Lower lobe of right lung (tissue), 2 donors: ENCODE results near the gene RTN4R. TPM values are rescaled to one million over a fixed set of nuclear protein-coding genes. Genes with fewer than 3 reads are reported as not detected.

Experiments used
- ATAC-seq, 2 donors: fragments of 200-7000 bp; cut with Tn5 transposase; one replicate each; pipeline ENCODE4 v1.9.1; 2020 to 2022; ENCODE audit warnings: mild to moderate bottlenecking in 2 of 2, moderate library complexity in 2 of 2
- DNase-seq: peaks from one replicate; pipeline ENCODE4 v3.0.0-alpha.2; 2020
- H3K27ac ChIP-seq: fragments of 200-600 bp; one replicate; pipeline ENCODE4 v1.8.0; 2022
- H3K27me3 ChIP-seq: fragments of 200-600 bp; one replicate; pipeline ENCODE4 v1.8.0; 2022; ENCODE audit warnings: low read depth
- H3K36me3 ChIP-seq: fragments of 200-600 bp; one replicate; pipeline ENCODE4 v1.8.0; 2022; ENCODE audit warnings: mild to moderate bottlenecking
- H3K4me1 ChIP-seq: fragments of 200-600 bp; one replicate; pipeline ENCODE4 v1.8.0; 2022
- H3K4me3 ChIP-seq: fragments of 200-600 bp; one replicate; pipeline ENCODE4 v1.8.0; 2022; ENCODE audit warnings: mild to moderate bottlenecking
- H3K9me3 ChIP-seq: fragments of 200-600 bp; one replicate; pipeline ENCODE4 v1.8.0; 2022
- intact Hi-C: fragments of 100-400 bp; cut with DNase I; formaldehyde crosslinking; loops from one replicate; pipeline ENCODE4 v1.11.0; 2022
- total RNA-seq: library from RNA; stranded (reverse); fragmentation: NEBNext Ultra II Directional; extraction: Animal tissue kit (Norgen Biotek cat#: 25700); gene quantifications from one replicate; pipeline ENCODE4 v1.2.1, GENCODE V29; 2021
- TF ChIP-seq, protein P1 (sequence below): fragments of 200-600 bp; IDR thresholded peaks from one replicate; pipeline ENCODE4 v1.8.0; 2022; ENCODE audit warnings: antibody characterized with exemption, mild to moderate bottlenecking
- donor health status: DM: no; HTN: yes; CAD: no; lungs with severe emphysema.

RTN4R gene
- total RNA-seq, 1 donor from 2014 or later: 9.6 TPM

DNA sequence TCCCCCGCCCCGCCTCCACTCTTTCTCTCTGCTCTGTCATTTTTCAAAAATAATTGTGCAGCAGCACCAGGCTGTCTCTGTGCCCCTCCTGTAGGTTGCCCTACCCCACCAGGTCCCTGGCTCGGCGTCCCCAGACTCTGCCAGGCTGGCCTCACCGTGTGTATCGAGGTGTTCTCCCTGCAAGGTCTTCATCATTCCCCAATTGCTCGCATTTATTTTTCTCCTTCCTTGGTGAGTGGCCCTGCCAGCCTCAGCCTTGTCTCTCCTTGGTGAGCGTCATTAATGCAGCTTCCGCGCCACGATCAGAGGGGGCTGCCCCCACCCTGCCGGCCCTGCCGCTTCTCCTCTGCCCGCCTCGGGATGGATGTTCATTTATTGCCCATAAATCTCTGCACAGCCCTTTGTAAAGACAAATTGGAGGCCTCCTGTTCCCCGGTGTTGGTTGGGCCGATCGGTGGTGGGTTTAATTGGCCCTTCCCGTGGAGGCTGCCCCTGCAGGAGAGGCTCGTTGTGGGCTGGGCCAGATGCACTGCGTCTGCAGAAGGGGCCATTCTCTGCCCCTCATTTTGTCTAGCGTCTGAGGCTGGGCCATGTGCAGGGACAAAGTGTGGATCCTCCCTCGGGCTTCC lies 33.2 kb downstream of the RTN4R start:
- Histone ChIP-seq H3K27me3 (no peaks in the 10 kb centered on the region), H3K27ac (no peak overlapping the region), H3K4me3 (no peak overlapping the region), H3K4me1 (peaks cover 27% of the 10 kb centered on the region), H3K9me3 (no peaks in the 10 kb centered on the region), H3K36me3 (no peaks in the 10 kb centered on the region)
- TF ChIP-seq, protein P1, sequence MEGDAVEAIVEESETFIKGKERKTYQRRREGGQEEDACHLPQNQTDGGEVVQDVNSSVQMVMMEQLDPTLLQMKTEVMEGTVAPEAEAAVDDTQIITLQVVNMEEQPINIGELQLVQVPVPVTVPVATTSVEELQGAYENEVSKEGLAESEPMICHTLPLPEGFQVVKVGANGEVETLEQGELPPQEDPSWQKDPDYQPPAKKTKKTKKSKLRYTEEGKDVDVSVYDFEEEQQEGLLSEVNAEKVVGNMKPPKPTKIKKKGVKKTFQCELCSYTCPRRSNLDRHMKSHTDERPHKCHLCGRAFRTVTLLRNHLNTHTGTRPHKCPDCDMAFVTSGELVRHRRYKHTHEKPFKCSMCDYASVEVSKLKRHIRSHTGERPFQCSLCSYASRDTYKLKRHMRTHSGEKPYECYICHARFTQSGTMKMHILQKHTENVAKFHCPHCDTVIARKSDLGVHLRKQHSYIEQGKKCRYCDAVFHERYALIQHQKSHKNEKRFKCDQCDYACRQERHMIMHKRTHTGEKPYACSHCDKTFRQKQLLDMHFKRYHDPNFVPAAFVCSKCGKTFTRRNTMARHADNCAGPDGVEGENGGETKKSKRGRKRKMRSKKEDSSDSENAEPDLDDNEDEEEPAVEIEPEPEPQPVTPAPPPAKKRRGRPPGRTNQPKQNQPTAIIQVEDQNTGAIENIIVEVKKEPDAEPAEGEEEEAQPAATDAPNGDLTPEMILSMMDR: no peak
- no peak for DNase-seq
- no peak for ATAC-seq
- intact Hi-C loops: no loop called here

DNA sequence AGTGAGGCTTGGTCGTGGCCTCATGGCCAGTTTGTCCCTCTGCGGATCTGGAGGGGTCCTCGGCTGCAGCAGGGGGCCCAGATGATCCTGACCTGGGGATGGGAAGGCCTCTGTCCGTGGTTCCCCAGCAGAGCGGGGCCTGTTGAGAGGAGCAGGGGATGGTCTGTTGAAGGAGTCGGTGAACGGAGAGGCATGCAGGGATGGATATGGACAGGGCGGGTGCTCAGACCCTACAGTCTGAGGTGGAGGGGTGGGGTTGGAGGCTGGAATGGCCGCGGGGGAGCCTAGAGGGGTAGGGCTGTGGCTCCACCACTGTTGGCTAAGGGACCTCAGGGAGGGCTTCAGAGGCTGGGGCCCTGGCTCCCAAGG lies 33.8 kb downstream of the RTN4R start:
- Histone ChIP-seq H3K27me3 (no peaks in the 10 kb centered on the region), H3K36me3 (no peaks in the 10 kb centered on the region), H3K4me3 (no peak overlapping the region), H3K9me3 (no peaks in the 10 kb centered on the region), H3K27ac (no peak overlapping the region), H3K4me1 (peaks cover 21% of the 10 kb centered on the region)
- TF ChIP-seq, protein P1: no peak
- DNase-seq (no peak), ATAC-seq (no peak)
- intact Hi-C loops: no loop called here

DNA sequence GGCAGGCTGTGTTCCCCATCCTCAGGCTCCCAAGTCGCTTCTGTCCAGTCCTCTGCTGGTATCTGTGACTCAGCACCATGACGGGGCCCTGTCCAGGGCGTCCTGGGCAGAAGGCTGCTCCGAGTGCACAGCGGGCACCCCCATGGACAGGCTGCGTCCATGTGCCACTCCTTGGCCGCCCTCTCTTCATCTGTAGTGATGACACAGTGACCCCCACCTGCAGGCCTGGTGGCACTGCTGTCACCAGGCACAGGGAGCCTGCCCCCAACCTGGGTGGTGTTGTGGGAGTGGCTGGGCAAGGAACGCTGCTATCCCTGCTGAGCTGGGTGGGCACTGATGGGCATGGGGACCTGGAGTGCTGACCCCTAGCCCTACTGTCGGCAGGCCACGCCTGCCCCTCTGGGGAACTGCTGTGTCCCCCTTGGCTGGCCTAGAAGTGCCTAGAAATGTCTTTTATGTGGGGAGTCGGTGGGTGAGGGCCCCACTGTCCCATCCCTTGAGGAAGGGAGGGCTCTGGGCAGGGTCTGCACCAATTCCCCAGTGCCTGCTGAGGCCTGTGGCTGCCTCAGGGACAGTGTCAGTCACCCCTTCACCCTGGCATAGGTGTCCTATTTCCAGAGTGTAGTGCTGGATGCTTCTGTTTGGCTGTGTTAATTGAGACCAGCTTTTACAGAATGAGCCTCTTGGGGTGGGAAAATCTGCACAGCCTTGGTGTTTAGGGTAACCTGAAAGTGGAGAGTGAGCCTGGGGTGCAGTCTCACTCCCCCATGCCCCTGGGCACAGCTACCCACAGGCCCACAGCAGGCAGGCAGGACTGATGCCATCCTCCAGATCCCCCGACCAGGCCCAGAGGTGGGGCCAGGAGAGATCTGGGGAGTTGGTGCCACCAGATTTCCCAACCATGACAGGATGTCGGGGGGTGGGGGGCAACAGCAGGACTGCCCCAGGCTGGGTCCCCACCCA lies 34.5 kb downstream of the RTN4R start:
- Histone ChIP-seq H3K4me1 (peaks cover 14% of the 10 kb centered on the region), H3K4me3 (no peak overlapping the region), H3K27ac (no peak overlapping the region), H3K36me3 (no peaks in the 10 kb centered on the region), H3K27me3 (no peaks in the 10 kb centered on the region), H3K9me3 (no peaks in the 10 kb centered on the region)
- TF ChIP-seq, protein P1: no peak
- DNase-seq (no peak), ATAC-seq (no peak)
- intact Hi-C loops: no loop called here

DNA sequence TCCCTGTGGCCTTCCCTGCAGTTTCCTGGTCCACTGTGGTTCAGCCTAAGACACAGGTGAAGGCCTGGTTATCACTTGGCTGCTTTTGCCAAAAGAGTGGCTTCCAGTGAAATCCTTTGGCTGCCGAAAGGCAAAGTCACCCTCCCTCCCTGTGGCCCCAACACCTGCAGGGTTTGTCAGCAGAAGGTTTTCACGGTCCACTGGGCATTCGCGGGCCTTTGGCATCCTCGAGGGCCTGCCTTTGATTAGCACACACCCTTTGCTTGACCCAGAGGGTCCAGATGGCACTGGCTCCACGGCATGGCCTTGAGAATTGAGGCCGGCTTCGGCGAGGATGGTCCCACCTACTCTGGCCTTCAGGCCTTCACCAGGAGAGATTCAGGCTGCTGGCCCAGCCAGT lies 35.3 kb downstream of the RTN4R start:
- peaks cover 6% of the 10 kb centered on the region for H3K4me1 ChIP-seq
- no peak for DNase-seq
- no peak overlapping the region for H3K4me3 ChIP-seq
- no peaks in the 10 kb centered on the region for H3K27me3 ChIP-seq
- intact Hi-C loops: no loop called here
- no peaks in the 10 kb centered on the region for H3K9me3 ChIP-seq
- ATAC-seq: no peak
- no peaks in the 10 kb centered on the region for H3K36me3 ChIP-seq
- TF ChIP-seq, protein P1: no peak
- no peak overlapping the region for H3K27ac ChIP-seq

DNA sequence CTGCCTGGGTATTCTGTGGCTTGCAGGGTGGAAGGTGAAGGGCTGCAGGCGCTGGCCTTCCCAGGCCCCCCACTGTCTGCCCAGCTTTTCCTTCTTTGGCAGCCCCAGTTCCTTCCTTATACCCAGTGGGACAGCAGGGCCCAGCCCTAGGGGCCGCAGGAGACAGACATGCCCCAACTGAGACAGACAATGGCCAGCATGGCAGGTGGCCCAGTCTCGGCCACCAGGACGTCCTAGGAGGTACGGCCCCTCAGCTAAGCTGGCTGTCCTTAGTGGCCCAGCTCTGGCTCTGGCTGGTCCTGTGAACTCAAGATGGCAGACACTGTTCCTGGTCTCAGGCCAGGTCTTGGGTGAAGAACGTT lies 35.9 kb downstream of the RTN4R start:
- Histone ChIP-seq H3K9me3 (no peaks in the 10 kb centered on the region), H3K4me3 (no peak overlapping the region), H3K27ac (no peak overlapping the region), H3K4me1 (peaks cover 6% of the 10 kb centered on the region), H3K36me3 (no peaks in the 10 kb centered on the region), H3K27me3 (no peaks in the 10 kb centered on the region)
- no peak for ATAC-seq
- no peak for DNase-seq
- TF ChIP-seq, protein P1: no peak
- intact Hi-C loops: no loop called here
